ENCODE measurements around the gene LIPT2.

Gene LIPT2

GRCh38 chr11:74494916-74495315 is 1.4 kb upstream of the LIPT2 start:
- no peak for DNase-seq

GRCh38 chr11:74493791-74494630 is 487 bp upstream of the LIPT2 start:
- DNase-seq: no peak

GRCh38 chr11:74492084-74492483 is 1.4 kb downstream of the LIPT2 start:
- no peak for DNase-seq

- no peak for DNase-seq
These were observed 2.6 kb downstream of the LIPT2 start for GRCh38 chr11:74490941-74491340.

GRCh38 chr11:74487875-74488274 is 5.6 kb downstream of the LIPT2 start:
- no peak for DNase-seq

- DNase-seq: no peak
These were observed 7.7 kb downstream of the LIPT2 start for GRCh38 chr11:74485868-74486267.

GRCh38 chr11:74480688-74481417 is 12.7 kb downstream of the LIPT2 start:
- DNase-seq: no peak

GRCh38 chr11:74479732-74480123 is 13.8 kb downstream of the LIPT2 start:
- no peak for DNase-seq

- DNase-seq: no peak
These were observed 14.4 kb downstream of the LIPT2 start for GRCh38 chr11:74478877-74479731.

- DNase-seq: no peak
These were observed 17.0 kb downstream of the LIPT2 start for GRCh38 chr11:74476536-74476935.

GRCh38 chr11:74474316-74474715 is 19.2 kb downstream of the LIPT2 start:
- no peak for DNase-seq

- DNase-seq: no peak
These were observed 19.9 kb downstream of the LIPT2 start for GRCh38 chr11:74473382-74474173.

- DNase-seq: no peak
These were observed 21.7 kb downstream of the LIPT2 start for GRCh38 chr11:74471668-74472429.

GRCh38 chr11:74471037-74471436 is 22.5 kb downstream of the LIPT2 start:
- no peak for DNase-seq

GRCh38 chr11:74470526-74470925 is 23.0 kb downstream of the LIPT2 start:
- no peak for DNase-seq

GRCh38 chr11:74468936-74469335 is 24.6 kb downstream of the LIPT2 start:
- no peak for DNase-seq

- DNase-seq: no peak
These were observed 25.0 kb downstream of the LIPT2 start for GRCh38 chr11:74468521-74468920.

- no peak for DNase-seq
These were observed 25.5 kb downstream of the LIPT2 start for GRCh38 chr11:74468058-74468457.

- no peak for DNase-seq
These were observed 26.3 kb downstream of the LIPT2 start, which contains the start of gene KCNE3 for GRCh38 chr11:74466916-74467885. TSS of gene KCNE3 (minus strand) at chr11:74467549. CDS start at chr11:74457563, 9,986 bp downstream.

GRCh38 chr11:74465291-74465708 is 28.2 kb downstream of the LIPT2 start:
- no peak for DNase-seq

Measured in stimulated activated CD4-positive, alpha-beta T cell treated with anti-CD3 and anti-CD28 coated beads, Interleukin-4, amount 100 ng/mL, for 1 hour (primary cell).